Measurements from ENCODE around the gene PTAFR. TPM values are rescaled to one million over a fixed set of nuclear protein-coding genes. Genes with fewer than 3 reads are reported as not detected.

PTAFR gene
- total and polyA plus RNA-seq, 9 donors = 0.72 to 7.2 (median 1.5) TPM

GRCh38 chr1:28126783-28127490 is 49.6 kb downstream of the PTAFR start:
- H3K4me3 ChIP-seq = no peak overlapping the region

DNA sequence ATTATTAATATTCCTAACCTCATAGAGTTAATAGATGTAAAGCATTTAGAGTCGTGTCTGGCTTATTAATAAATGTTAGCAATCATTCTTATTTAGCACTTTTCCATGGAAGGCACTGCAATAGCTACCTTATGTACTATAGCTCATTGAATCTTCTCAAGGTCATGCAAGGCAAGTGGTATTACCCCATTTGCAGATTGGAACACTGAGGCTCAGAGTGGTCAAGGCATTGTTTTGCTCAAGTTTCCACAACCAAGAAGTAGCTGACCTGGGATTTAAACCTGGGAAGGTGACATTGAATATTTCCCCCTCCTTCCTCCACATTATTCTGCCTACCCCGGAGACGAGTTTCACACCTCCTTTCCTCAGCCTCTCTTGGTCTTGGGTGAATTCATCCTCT is 50.3 kb downstream of the PTAFR start:
- WGBS, 3 donors = 55 to 69% (median 60%) methylated on average over 3 of the region's 3 CpGs
- H3K27me3 ChIP-seq = no peaks in the 10 kb centered on the region
- H3K36me3 ChIP-seq = no peaks in the 10 kb centered on the region
- no peaks in the 10 kb centered on the region for H3K9me3 ChIP-seq
- no peak for DNase-seq
- no peak overlapping the region for H3K27ac ChIP-seq
- no peak overlapping the region for H3K4me3 ChIP-seq
- TF ChIP-seq EP300 (IDR thresholded peaks at IDR 0.05) (no peak), CTCF (IDR thresholded peaks at IDR 0.05) (no peak), POLR2A (IDR thresholded peaks at IDR 0.05) (no peak)
- H3K4me1 ChIP-seq (ENCODE audit: insufficient read depth) = no peaks in the 10 kb centered on the region
- intact Hi-C loops (cut with DNase I) = no loop called here

More at GRCh38 chr1:28126783-28127490, 49.6 kb downstream of the PTAFR start:
- intact Hi-C loops (cut with DNase I) = no loop called here
- no peak for DNase-seq
- no peaks in the 10 kb centered on the region for H3K36me3 ChIP-seq
- no peaks in the 10 kb centered on the region for H3K27me3 ChIP-seq
- 67 to 74% (median 69%) methylated on average over 5 of the region's 5 CpGs for WGBS, 3 donors
- TF ChIP-seq POLR2A (IDR thresholded peaks at IDR 0.05) (no peak), CTCF (IDR thresholded peaks at IDR 0.05) (no peak), EP300 (IDR thresholded peaks at IDR 0.05) (no peak)
- no peaks in the 10 kb centered on the region for H3K9me3 ChIP-seq
- H3K27ac ChIP-seq = no peak overlapping the region
- no peaks in the 10 kb centered on the region for H3K4me1 ChIP-seq (ENCODE audit: insufficient read depth)

- no peaks in the 10 kb centered on the region for H3K9me3 ChIP-seq
- no peaks in the 10 kb centered on the region for H3K4me1 ChIP-seq (ENCODE audit: insufficient read depth)
- no peaks in the 10 kb centered on the region for H3K36me3 ChIP-seq
- no peak for DNase-seq
- WGBS, 3 donors = 21 to 28% (median 23%) methylated on average over 4 of the region's 4 CpGs
- H3K4me3 ChIP-seq = no peak overlapping the region
- H3K27ac ChIP-seq = no peak overlapping the region
- intact Hi-C loops (cut with DNase I) = no loop called here
- TF ChIP-seq POLR2A (IDR thresholded peaks at IDR 0.05) (no peak), EP300 (IDR thresholded peaks at IDR 0.05) (no peak), CTCF (IDR thresholded peaks at IDR 0.05) (no peak)
- H3K27me3 ChIP-seq = no peaks in the 10 kb centered on the region
These were observed 53.0 kb downstream of the PTAFR start for GRCh38 chr1:28123461-28123961.

GRCh38 chr1:28122183-28122582 is 54.3 kb downstream of the PTAFR start:
- 40 to 57% (median 49%) methylated on average over 3 of the region's 3 CpGs for WGBS, 3 donors

More at GRCh38 chr1:28122183-28122582, 54.3 kb downstream of the PTAFR start:
- intact Hi-C loops (cut with DNase I) = no loop called here
- DNase-seq = no peak
- H3K4me3 ChIP-seq = no peak overlapping the region
- H3K9me3 ChIP-seq = no peaks in the 10 kb centered on the region
- TF ChIP-seq CTCF (IDR thresholded peaks at IDR 0.05) = no peak
- no peak for TF ChIP-seq POLR2A (IDR thresholded peaks at IDR 0.05)
- TF ChIP-seq EP300 (IDR thresholded peaks at IDR 0.05) = no peak
- H3K4me1 ChIP-seq (ENCODE audit: insufficient read depth) = no peaks in the 10 kb centered on the region
- no peak overlapping the region for H3K27ac ChIP-seq
- no peaks in the 10 kb centered on the region for H3K36me3 ChIP-seq
- no peaks in the 10 kb centered on the region for H3K27me3 ChIP-seq

Measured in ovary (tissue), 9 donors.